GM10266 (cell line): ENCODE results near the gene UNC13A.

Experiments
- DNase-seq: peaks from one replicate; pipeline ENCODE4 v3.0.0; 2012; ENCODE audit errors: extremely low spot score
- CTCF ChIP-seq: IDR thresholded peaks from 2 replicates; pipeline ENCODE4 v1.5.1; 2012; ENCODE audit warnings: mild to moderate bottlenecking, low read depth; ENCODE audit not compliant: control insufficient read depth, insufficient read depth; ENCODE audit errors: missing control alignments

The UNC13A gene

GRCh38 chr19:17686592-17687024 lies 1.5 kb downstream of the UNC13A start:
- no peak for TF ChIP-seq CTCF
- DNase-seq: peak; percentile 43

- DNase-seq: no peak
- TF ChIP-seq CTCF: no peak
Measured at GRCh38 chr19:17686023-17686521, 2.1 kb downstream of the UNC13A start.

- no peak for DNase-seq
- no peak for TF ChIP-seq CTCF
Measured at GRCh38 chr19:17685451-17686022, 2.6 kb downstream of the UNC13A start.

GRCh38 chr19:17684256-17684655 lies 3.9 kb downstream of the UNC13A start:
- DNase-seq: no peak
- no peak for TF ChIP-seq CTCF

GRCh38 chr19:17683078-17683477 lies 5.1 kb downstream of the UNC13A start:
- no peak for TF ChIP-seq CTCF
- no peak for DNase-seq

GRCh38 chr19:17682273-17682672 lies 5.9 kb downstream of the UNC13A start:
- no peak for TF ChIP-seq CTCF
- no peak for DNase-seq

GRCh38 chr19:17681505-17682125 lies 6.5 kb downstream of the UNC13A start:
- TF ChIP-seq CTCF: no peak
- peak; percentile 76 for DNase-seq
